A549 (cell line): Measurements from ENCODE around the gene CC2D1A.

ENCODE experiments used
- EP300 ChIP-seq, 2 experiments: fragments of >200 bp; sonication (Bioruptor Twin); formaldehyde crosslinking; IDR thresholded peaks; 2 replicates in 1 of 2; 3 replicates in 1 of 2; pipeline ENCODE4 v1.6.1; 2016 to 2017
- FOSL2 ChIP-seq, 2 experiments: fragments of 450-650 bp in 1 of 2; fragments of >200 bp in 1 of 2; sonication (Bioruptor Twin) in 1 of 2; formaldehyde crosslinking; IDR thresholded peaks; 2 replicates each; pipeline versions ENCODE4 v1.5.0 to v1.6.1; 2016 to 2020; ENCODE audit warnings: mild to moderate bottlenecking in 1 of 2, moderate library complexity in 1 of 2
- KDM1A ChIP-seq: fragments of 200-600 bp; sonication (generic); IDR thresholded peaks from 2 replicates; pipeline ENCODE4 v1.6.1; 2016; ENCODE audit warnings: low read depth, mild to moderate bottlenecking
- MAFK ChIP-seq: fragments of 450-650 bp; IDR thresholded peaks from 2 replicates; pipeline ENCODE4 v1.6.1; 2014; ENCODE audit not compliant: partially characterized antibody
- NR3C1 ChIP-seq: fragments of >200 bp; sonication (Bioruptor Twin); formaldehyde crosslinking; IDR thresholded peaks from 3 replicates; pipeline ENCODE4 v1.6.1; 2017
- POLR2A ChIP-seq: IDR thresholded peaks from 2 replicates; pipeline ENCODE4 v1.6.1; 2012; ENCODE audit warnings: mild to moderate bottlenecking, low read length
- TF ChIP-seq, protein P1 (sequence below): fragments of >200 bp; sonication (Bioruptor Twin); formaldehyde crosslinking; IDR thresholded peaks from 3 replicates; pipeline ENCODE4 v1.5.1; 2016
- TF ChIP-seq, protein P2 (sequence below): IDR thresholded peaks from 2 replicates; pipeline ENCODE4 v1.6.1; 2012
- TF ChIP-seq, protein P3 (sequence below): fragments of 150-350 bp; IDR thresholded peaks from 2 replicates; pipeline ENCODE4 v1.6.1; 2014; ENCODE audit warnings: low read depth, mild to moderate bottlenecking, low read length

DNA sequence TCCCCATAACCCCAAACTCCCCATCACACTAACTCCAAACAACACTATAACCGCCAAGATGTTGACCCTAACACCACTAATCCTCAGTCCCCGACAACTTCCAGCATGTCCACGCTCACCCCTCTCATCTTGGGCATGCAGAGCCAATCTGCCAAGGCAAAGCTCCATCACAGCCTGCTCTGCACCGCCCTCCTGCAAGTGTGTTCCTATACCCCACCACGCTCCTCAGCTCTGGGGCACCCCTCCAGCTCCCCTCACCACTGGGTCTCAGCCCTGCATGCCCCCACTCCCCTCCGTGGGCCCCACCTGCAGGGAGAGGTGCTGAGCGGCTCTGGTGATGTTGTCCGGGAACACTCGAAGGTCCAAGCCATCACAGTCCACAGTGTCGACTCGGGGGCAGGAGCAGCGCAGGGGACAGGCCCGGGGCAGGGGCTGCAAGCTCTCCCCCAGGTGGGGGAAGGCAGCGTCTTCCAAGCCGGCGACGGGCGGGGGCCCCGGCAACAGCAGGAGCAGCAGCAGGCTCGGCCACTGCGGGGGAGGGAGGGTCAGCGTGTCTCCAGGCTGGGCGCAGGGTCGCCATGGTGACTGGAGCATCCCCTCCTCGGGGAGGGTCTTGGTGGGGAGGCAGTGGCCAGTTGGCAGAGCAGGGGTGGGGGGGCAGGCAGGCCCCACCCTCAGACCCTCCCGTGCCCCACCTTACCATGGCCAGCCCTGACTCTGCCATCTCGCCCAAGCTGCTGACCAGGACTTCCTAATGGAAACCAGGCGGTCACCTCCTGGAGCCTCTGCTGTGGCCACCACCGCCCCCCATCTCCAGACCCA, 31.7 kb downstream of the CC2D1A start:
- TF ChIP-seq, protein P1, sequence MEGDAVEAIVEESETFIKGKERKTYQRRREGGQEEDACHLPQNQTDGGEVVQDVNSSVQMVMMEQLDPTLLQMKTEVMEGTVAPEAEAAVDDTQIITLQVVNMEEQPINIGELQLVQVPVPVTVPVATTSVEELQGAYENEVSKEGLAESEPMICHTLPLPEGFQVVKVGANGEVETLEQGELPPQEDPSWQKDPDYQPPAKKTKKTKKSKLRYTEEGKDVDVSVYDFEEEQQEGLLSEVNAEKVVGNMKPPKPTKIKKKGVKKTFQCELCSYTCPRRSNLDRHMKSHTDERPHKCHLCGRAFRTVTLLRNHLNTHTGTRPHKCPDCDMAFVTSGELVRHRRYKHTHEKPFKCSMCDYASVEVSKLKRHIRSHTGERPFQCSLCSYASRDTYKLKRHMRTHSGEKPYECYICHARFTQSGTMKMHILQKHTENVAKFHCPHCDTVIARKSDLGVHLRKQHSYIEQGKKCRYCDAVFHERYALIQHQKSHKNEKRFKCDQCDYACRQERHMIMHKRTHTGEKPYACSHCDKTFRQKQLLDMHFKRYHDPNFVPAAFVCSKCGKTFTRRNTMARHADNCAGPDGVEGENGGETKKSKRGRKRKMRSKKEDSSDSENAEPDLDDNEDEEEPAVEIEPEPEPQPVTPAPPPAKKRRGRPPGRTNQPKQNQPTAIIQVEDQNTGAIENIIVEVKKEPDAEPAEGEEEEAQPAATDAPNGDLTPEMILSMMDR: no peak
- TF ChIP-seq KDM1A (no peak), NR3C1 (no peak), POLR2A (no peak), MAFK (no peak), EP300 (IDR thresholded peaks at IDR 0.05) (no peak), FOSL2 (IDR thresholded peaks at IDR 0.05) (no peak), FOSL2 (CRISPR knock-in tag; IDR thresholded peaks at IDR 0.05) (no peak)
- TF ChIP-seq, protein P2, sequence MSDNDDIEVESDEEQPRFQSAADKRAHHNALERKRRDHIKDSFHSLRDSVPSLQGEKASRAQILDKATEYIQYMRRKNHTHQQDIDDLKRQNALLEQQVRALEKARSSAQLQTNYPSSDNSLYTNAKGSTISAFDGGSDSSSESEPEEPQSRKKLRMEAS: no peak
- TF ChIP-seq, protein P3, sequence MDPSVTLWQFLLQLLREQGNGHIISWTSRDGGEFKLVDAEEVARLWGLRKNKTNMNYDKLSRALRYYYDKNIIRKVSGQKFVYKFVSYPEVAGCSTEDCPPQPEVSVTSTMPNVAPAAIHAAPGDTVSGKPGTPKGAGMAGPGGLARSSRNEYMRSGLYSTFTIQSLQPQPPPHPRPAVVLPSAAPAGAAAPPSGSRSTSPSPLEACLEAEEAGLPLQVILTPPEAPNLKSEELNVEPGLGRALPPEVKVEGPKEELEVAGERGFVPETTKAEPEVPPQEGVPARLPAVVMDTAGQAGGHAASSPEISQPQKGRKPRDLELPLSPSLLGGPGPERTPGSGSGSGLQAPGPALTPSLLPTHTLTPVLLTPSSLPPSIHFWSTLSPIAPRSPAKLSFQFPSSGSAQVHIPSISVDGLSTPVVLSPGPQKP: no peak
